Spleen (tissue), 7 donors: ENCODE results near the gene TMCO4.

ENCODE experiments used
- CTCF ChIP-seq, 11 experiments: fragments of 200-600 bp in 7 of 11; fragments of 450-650 bp in 4 of 11; sonication (generic) in 4 of 11; IDR thresholded peaks in 8 of 11; conservative IDR thresholded peaks in 3 of 11; 1 replicate in 7 of 11; 2 replicates in 4 of 11; pipeline versions ENCODE4 v1.4.0 to v1.8.0; 2016 to 2021; ENCODE audit warnings: antibody characterized with exemption in 11 of 11, inconsistent platforms in 4 of 11, mild to moderate bottlenecking in 1 of 11
- POLR2A ChIP-seq, 3 donors: fragments of 450-650 bp; IDR thresholded peaks; one replicate each; pipeline ENCODE4 v1.5.1; 2017; ENCODE audit warnings: antibody characterized with exemption in 3 of 3, mild to moderate bottlenecking in 1 of 3
- donor health status: DM: no; HTN: no; CAD: no; lungs with moderate emphysema.
- donor health status: DM: no; HTN: no; CAD: no.
- donor health status: DM: no; HTN: no; CAD: no.

DNA sequence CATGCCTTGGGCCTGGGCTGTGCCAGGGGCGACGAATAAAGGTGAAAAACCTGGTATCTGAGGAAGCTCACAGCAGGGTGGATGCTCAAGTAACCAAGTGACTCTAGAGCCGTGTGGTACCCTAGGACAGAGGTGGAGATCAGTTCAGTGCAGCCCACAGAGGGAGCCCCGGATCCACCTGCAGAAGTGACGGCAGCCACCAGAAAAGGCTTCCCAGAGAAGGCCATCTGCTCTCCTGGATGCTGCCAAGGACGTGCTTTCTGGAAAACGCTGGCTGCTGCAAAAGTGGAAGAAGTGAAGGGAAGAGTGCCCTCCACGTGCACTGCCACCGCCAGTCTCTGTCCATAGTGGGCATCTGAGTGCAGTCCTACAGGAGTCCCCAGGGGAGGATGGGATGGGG lies 27.7 kb downstream of the TMCO4 start:
- TF ChIP-seq CTCF (IDR thresholded peaks at IDR 0.05 in 8 of 11, conservative IDR thresholded peaks at IDR 0.05 in 3 of 11) (no peak), POLR2A (IDR thresholded peaks at IDR 0.05) (no peak)
